SK-N-SH (cell line): Measurements from ENCODE around the gene SFI1.
A peak's percentile ranks its signal among the peaks of the same experiment; 100 is the strongest.

Experiments used
- CHD2 ChIP-seq: fragments of 150-350 bp; IDR thresholded peaks from 2 replicates; pipeline ENCODE4 v1.6.1; 2018; ENCODE audit warnings: low read length; ENCODE audit not compliant: partially characterized antibody
- CTCF ChIP-seq: fragments of 200-600 bp; sonication (generic); IDR thresholded peaks from 2 replicates; pipeline ENCODE4 v1.6.1; 2017; ENCODE audit warnings: antibody characterized with exemption, mild to moderate bottlenecking, moderate library complexity
- EP300 ChIP-seq, 2 experiments: IDR thresholded peaks; 2 replicates each; pipeline versions ENCODE4 v1.4.0 to v1.6.1; 2012; ENCODE audit warnings: borderline replicate concordance in 1 of 2, low read depth in 1 of 2, low read length in 1 of 2
- JUND ChIP-seq: IDR thresholded peaks from 2 replicates; pipeline ENCODE4 v1.4.0; 2012
- NFIC ChIP-seq: IDR thresholded peaks from 2 replicates; pipeline ENCODE4 v1.4.0; 2012; ENCODE audit warnings: borderline replicate concordance
- POLR2AphosphoS5 ChIP-seq: IDR thresholded peaks from 2 replicates; pipeline ENCODE4 v1.6.1; 2012; ENCODE audit warnings: low read depth, low read length
- RAD21 ChIP-seq: IDR thresholded peaks from 2 replicates; pipeline ENCODE4 v1.6.1; 2012; ENCODE audit warnings: mild to moderate bottlenecking, low read length
- REST ChIP-seq: IDR thresholded peaks from 2 replicates; pipeline ENCODE4 v1.6.1; 2012; ENCODE audit warnings: mild to moderate bottlenecking, low read depth, low read length, moderate library complexity
- RFX5 ChIP-seq: IDR thresholded peaks from 2 replicates; pipeline ENCODE4 v1.6.1; 2012; ENCODE audit warnings: mild to moderate bottlenecking, improper control_type of control experiment, low read length
- TAF1 ChIP-seq: IDR thresholded peaks from 2 replicates; pipeline ENCODE4 v1.6.1; 2012; ENCODE audit warnings: low read depth, mild to moderate bottlenecking, low read length, moderate library complexity, borderline replicate concordance
- TCF12 ChIP-seq: IDR thresholded peaks from 2 replicates; pipeline ENCODE4 v1.4.0; 2012
- YY1 ChIP-seq: IDR thresholded peaks from 2 replicates; pipeline ENCODE4 v1.4.0; 2012; ENCODE audit warnings: low read depth, mild to moderate bottlenecking
- TF ChIP-seq, protein P1 (sequence below): IDR thresholded peaks from 2 replicates; pipeline ENCODE4 v1.4.0; 2012; ENCODE audit warnings: low read depth

DNA sequence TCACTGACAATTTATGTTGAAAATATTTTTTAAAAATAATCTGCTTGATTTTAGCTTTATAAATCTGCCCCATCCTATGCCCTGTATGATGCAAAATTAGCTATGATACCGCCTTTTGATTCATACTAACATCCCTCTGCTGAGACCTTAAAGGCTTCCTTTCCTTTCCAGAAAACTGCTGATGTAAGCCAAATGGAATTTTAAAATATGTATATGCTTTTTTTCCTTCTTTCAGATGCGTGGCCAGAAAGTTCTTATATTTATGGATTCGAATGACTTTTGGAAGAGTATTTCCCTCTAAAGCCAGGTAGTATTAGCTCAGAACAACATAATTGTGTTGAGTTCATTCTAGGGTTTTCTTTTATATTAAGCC, 34.5 kb downstream of the SFI1 start:
- TF ChIP-seq CTCF, result no peak
- TF ChIP-seq REST, result no peak
- no peak for TF ChIP-seq TAF1
- TF ChIP-seq RAD21, result no peak
- no peak for TF ChIP-seq YY1
- no peak for TF ChIP-seq POLR2AphosphoS5
- no peak for TF ChIP-seq TCF12
- TF ChIP-seq EP300 (IDR thresholded peaks at IDR 0.05; ENCODE audit: borderline replicate concordance in 1 of 2, low read depth in 1 of 2, low read length in 1 of 2), result no peak
- TF ChIP-seq CHD2, result no peak
- TF ChIP-seq, protein P1, sequence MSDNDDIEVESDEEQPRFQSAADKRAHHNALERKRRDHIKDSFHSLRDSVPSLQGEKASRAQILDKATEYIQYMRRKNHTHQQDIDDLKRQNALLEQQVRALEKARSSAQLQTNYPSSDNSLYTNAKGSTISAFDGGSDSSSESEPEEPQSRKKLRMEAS, result 0 out of 2 replicates have a peak, but pooled peaks have one; percentile 32
- TF ChIP-seq RFX5, result no peak
- TF ChIP-seq NFIC, result no peak; the same call in 1 of the 2 replicates
- 0 out of 2 replicates have a peak, but pooled peaks have one; percentile 12 for TF ChIP-seq JUND
